ENCODE measurements around the gene ZW10. TPM values are rescaled to one million over a fixed set of nuclear protein-coding genes. Genes with fewer than 3 reads are reported as not detected.

Gene ZW10
- total RNA-seq, 2 donors from 2014 or later, result 7.9 TPM

GRCh38 chr11:113701491-113701890 lies 72.0 kb downstream of the ZW10 start:
- no peaks in the 10 kb centered on the region for H3K4me1 ChIP-seq

GRCh38 chr11:113698515-113698914 lies 75.0 kb downstream of the ZW10 start:
- no peak for DNase-seq (ENCODE audit: low spot score)
- no peaks in the 10 kb centered on the region for H3K36me3 ChIP-seq
- TF ChIP-seq CTCF (IDR thresholded peaks at IDR 0.05), result no peak
- H3K4me3 ChIP-seq, result no peak overlapping the region
- no peaks in the 10 kb centered on the region for H3K4me1 ChIP-seq
- H3K9me3 ChIP-seq, result no peaks in the 10 kb centered on the region
- H3K27me3 ChIP-seq, result no peaks in the 10 kb centered on the region
- no peak overlapping the region for H3K27ac ChIP-seq

More at GRCh38 chr11:113701491-113701890, 72.0 kb downstream of the ZW10 start:
- Histone ChIP-seq H3K4me3 (no peak overlapping the region), H3K36me3 (no peaks in the 10 kb centered on the region), H3K27ac (no peak overlapping the region), H3K9me3 (no peaks in the 10 kb centered on the region), H3K27me3 (no peaks in the 10 kb centered on the region)
- no peak for DNase-seq (ENCODE audit: low spot score)
- TF ChIP-seq CTCF (IDR thresholded peaks at IDR 0.05), result no peak

DNA sequence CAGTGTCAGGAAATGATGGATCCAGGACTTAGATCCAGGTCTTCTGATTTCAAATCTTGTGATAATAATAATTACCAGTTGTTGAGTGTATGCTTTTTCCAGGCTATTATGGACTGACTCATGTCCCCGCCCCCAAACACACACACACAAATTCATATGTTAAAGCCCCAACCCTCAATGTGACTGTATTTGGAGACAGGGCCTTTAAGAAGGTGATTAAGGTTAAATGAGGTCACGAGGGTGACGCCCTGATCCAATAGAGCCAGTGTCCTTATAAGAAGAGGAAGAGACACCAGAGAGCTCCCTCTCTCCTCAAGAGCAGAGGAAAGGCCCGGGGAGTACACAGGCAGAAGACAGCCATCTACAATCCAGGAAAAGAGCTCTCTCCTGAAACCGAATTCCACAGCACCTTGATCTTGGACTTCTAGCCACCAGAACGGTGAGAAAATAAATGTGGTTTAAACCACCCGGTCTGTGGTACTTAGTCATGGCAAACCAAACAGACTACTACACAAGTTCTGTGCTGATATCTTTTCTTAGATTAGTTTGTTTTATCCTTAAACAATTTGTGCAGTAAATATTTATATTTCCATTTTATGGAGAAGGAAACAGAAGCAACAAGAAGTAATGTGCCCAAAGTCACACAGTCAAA lies 75.6 kb downstream of the ZW10 start:
- no peaks in the 10 kb centered on the region for H3K9me3 ChIP-seq
- no peaks in the 10 kb centered on the region for H3K36me3 ChIP-seq
- no peak overlapping the region for H3K27ac ChIP-seq
- no peaks in the 10 kb centered on the region for H3K27me3 ChIP-seq
- H3K4me1 ChIP-seq, result no peaks in the 10 kb centered on the region
- DNase-seq (ENCODE audit: low spot score), result no peak
- TF ChIP-seq CTCF (IDR thresholded peaks at IDR 0.05), result no peak
- no peak overlapping the region for H3K4me3 ChIP-seq

- Histone ChIP-seq H3K9me3 (no peaks in the 10 kb centered on the region), H3K36me3 (no peaks in the 10 kb centered on the region), H3K4me3 (no peak overlapping the region), H3K4me1 (no peaks in the 10 kb centered on the region), H3K27me3 (no peaks in the 10 kb centered on the region), H3K27ac (no peak overlapping the region)
- TF ChIP-seq CTCF (IDR thresholded peaks at IDR 0.05), result no peak
- DNase-seq (ENCODE audit: low spot score), result no peak
These were observed 76.4 kb downstream of the ZW10 start for GRCh38 chr11:113697111-113697510.

DNA sequence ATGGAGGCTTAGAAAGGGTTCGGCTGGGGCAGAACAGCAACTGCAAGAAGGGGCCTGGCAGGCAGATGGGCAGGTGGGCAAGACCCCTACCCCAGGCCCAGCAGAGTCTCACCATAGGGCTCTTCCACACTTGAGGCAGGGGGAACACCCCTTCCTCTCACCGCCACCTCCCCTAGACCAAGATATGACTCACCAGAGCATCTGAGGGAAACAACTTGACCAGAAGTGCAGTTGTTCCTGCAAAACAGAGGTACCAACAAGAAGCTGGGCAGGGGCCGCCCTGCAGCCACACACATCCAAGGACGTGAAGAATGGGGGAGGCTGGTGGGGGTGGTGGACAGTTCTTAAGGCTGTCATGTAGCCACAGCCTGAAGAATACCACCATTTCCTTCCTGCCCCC lies 78.3 kb downstream of the ZW10 start:
- DNase-seq (ENCODE audit: low spot score), result no peak
- Histone ChIP-seq H3K9me3 (no peaks in the 10 kb centered on the region), H3K27me3 (no peaks in the 10 kb centered on the region), H3K36me3 (no peaks in the 10 kb centered on the region), H3K4me3 (no peak overlapping the region), H3K4me1 (no peaks in the 10 kb centered on the region), H3K27ac (no peak overlapping the region)
- TF ChIP-seq CTCF (IDR thresholded peaks at IDR 0.05), result no peak

DNA sequence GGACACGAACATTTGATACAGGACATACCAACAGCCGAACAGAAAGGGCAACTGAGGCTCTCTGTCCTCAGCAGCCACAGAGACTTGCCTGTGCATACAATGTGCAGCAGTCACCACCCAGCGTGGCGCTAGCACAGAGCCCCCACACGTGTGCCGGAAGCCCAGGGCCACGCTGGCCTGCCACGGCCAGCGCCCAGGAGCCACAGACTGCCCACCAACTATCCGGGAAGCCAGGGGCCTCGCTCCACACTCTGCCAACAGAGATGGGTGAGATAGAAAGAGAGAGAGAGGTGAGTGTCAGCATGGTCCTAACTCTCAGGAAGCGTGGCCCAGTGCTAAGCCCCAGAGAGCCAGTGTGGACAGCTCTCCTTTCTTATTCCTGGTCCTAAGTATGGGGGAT lies 79.1 kb downstream of the ZW10 start:
- no peak for TF ChIP-seq CTCF (IDR thresholded peaks at IDR 0.05)
- no peak for DNase-seq (ENCODE audit: low spot score)
- Histone ChIP-seq H3K4me3 (no peak overlapping the region), H3K36me3 (no peaks in the 10 kb centered on the region), H3K27me3 (no peaks in the 10 kb centered on the region), H3K9me3 (no peaks in the 10 kb centered on the region), H3K27ac (no peak overlapping the region), H3K4me1 (no peaks in the 10 kb centered on the region)
